GM18498 (cell line): ENCODE results near the gene FBRSL1.

Source experiments
- ATAC-seq: cut with Tn5 transposase; IDR thresholded peaks from one replicate; pipeline ENCODE4 v1.9.1; 2021; ENCODE audit warnings: mild to moderate bottlenecking, moderate library complexity; ENCODE audit not compliant: unreplicated experiment

The FBRSL1 gene

GRCh38 chr12:132554845-132555630, 65.1 kb downstream of the FBRSL1 start:
- no peak for ATAC-seq

DNA sequence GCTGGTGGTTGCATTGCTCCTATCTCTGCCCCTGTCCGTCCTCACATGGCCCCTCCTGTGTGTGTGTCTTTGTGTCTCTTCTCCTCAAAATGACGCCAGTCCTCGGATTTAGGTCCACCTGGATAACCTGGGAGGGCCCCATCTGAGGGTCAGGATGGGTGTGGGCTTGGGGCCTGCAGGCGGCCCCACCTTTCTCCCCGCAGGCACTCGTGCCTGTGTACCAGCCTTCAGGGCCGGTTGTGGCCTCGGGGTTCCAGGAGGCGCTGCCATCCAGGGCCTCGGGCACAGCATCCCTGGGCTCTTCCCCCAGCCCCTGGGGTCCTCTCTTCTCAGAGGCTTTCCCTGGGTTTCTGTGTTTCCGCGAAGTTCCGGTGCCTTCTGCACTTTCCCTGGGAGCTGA, 65.7 kb downstream of the FBRSL1 start:
- no peak for ATAC-seq

GRCh38 chr12:132556216-132556615, 66.3 kb downstream of the FBRSL1 start:
- ATAC-seq = no peak

- ATAC-seq = no peak
Measured at GRCh38 chr12:132556801-132557200, 66.8 kb downstream of the FBRSL1 start.

- ATAC-seq = no peak
Measured at GRCh38 chr12:132557291-132558015, 67.5 kb downstream of the FBRSL1 start.

GRCh38 chr12:132558042-132558856, 68.3 kb downstream of the FBRSL1 start:
- ATAC-seq = no peak

- no peak for ATAC-seq
Measured at GRCh38 chr12:132558861-132559623, 69.1 kb downstream of the FBRSL1 start.

DNA sequence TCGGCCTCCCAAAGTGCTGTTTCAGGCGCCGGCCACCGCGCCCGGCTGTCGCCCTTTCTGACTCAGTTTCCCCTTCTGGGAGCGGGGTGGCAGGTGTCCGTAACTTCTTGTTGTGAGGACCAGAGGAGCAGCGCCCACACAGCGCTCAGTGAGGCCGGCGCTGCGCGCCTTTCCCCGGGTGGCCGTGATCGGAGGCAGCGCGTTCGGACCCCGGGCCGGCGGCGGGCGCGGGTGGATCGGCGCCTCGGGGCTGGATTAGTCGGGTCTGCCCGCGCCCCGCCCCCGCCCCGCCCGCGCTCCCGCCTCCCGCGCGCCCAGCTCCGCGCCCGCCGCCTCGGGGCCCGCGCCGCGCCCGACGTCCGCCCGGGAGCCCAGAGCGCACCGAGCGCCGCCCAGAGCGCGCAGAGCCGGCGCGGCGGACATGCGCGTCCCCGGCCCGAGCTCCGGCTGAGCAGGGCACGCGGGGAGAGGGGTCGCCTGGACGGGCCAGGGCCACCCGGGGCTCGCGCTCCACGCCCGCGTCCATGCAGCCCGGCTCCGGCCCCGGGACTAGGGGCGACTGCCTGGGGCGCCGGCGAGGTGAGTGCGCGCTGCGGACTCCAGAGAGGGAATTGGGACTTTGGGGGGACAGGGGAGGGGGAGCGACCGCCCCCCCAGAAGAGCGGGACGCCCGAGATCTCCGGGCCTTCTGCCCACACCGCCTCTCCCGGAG, 69.9 kb downstream of the FBRSL1 start:
- ATAC-seq = no peak

DNA sequence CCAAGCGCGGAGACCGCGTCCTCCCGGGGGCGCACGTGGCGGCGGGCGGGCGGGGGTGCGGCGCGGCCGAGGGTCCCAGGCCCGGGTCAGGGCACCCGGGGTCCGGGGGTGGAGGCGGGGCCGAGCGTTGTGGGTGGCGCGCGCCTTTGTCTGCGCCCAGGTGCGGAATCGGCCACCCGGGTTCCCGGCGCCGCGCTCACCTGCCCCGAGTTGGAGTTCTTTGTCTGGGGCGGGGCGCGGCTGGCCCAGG, 70.3 kb downstream of the FBRSL1 start:
- no peak for ATAC-seq

DNA sequence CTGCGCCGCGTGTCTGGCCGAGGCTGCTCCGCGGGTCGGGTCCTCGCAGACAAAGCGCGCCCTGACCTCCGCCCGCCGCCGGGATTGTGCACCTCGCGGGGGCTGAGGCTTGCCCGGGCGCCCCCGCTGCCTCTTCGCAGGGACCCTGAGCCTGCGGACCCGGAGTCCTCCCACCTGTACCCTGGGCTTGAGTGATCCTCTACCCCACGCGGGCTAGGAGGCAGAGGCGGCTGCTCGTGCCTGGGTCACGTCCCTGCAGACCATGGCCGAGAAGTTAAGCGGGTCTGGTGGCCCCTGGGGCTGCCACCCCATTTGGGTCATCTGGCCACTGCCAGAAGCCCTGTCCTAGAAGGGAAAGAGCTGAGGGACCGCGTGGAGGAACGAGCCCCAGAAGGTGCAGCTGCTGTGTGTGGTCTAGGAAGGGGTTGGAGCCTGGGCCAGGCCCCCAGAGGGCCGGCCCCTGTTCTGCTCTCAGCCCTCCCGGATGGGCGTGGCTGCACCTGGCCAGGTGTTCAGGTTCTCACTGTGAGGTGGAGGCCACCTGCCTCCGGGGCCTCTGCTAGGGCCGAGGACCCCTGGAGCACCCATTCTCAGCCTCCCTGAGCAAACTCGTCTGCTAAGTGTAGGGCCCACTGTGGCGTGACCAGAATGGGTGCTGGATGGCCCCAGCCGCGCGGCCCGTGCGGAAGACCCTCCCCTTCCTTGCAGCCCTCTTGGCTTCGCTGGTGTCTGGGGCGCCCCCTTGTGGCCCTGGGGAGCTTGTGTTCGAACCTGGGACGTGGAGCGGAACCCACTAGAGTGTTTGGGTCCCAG, 70.9 kb downstream of the FBRSL1 start:
- ATAC-seq = no peak
